Astrocyte (in vitro differentiated cells and primary cell): Measurements from ENCODE around the gene RND3. TPM values are rescaled to one million over a fixed set of nuclear protein-coding genes. Genes with fewer than 3 reads are reported as not detected.

Experiments used
- DNase-seq: peaks from one replicate; pipeline ENCODE4 v3.0.0-alpha.2; 2010; ENCODE audit warnings: low read depth
- FAIRE-seq: peaks from 2 replicates; lab custom pipeline; 2011; peaks lifted over from hg19 to GRCh38; lab: Jason Lieb, UNC
- H2AFZ ChIP-seq: 2 replicates; pipeline ENCODE4 v1.6.0; 2012; ENCODE audit warnings: low read depth, low read length, inconsistent platforms
- H3K27ac ChIP-seq: 2 replicates; pipeline ENCODE4 v1.5.1; 2011; ENCODE audit warnings: low read depth, low read length, inconsistent platforms
- H3K27me3 ChIP-seq: 2 replicates; pipeline ENCODE4 v1.6.0; 2011; ENCODE audit warnings: low read length, inconsistent platforms; ENCODE audit not compliant: insufficient read depth
- H3K36me3 ChIP-seq: 2 replicates; pipeline ENCODE4 v1.5.1; 2011; ENCODE audit warnings: low read length, inconsistent platforms; ENCODE audit not compliant: insufficient read depth
- H3K4me1 ChIP-seq: 2 replicates; pipeline ENCODE4 v1.5.1; 2011; ENCODE audit warnings: low read length, inconsistent platforms; ENCODE audit not compliant: insufficient read depth
- H3K4me2 ChIP-seq: 2 replicates; pipeline ENCODE4 v1.6.0; 2012; ENCODE audit warnings: low read length, inconsistent platforms
- H3K4me3 ChIP-seq: 2 replicates; pipeline ENCODE4 v1.5.1; 2011; ENCODE audit warnings: low read depth, mild to moderate bottlenecking, low read length, inconsistent platforms; ENCODE audit not compliant: insufficient read depth
- H3K79me2 ChIP-seq: 2 replicates; pipeline ENCODE4 v1.6.0; 2012; ENCODE audit warnings: mild to moderate bottlenecking, low read length, inconsistent platforms; ENCODE audit not compliant: insufficient read depth
- H3K9ac ChIP-seq: 2 replicates; pipeline ENCODE4 v1.6.0; 2012; ENCODE audit warnings: mild to moderate bottlenecking, low read length, inconsistent platforms
- H3K9me3 ChIP-seq: 2 replicates; pipeline ENCODE4 v1.5.1; 2012; ENCODE audit warnings: low read depth, mild to moderate bottlenecking, low read length, inconsistent platforms; ENCODE audit not compliant: insufficient read depth
- H4K20me1 ChIP-seq: 2 replicates; pipeline ENCODE4 v1.6.0; 2012; ENCODE audit warnings: low read length, inconsistent platforms; ENCODE audit not compliant: insufficient read depth
- H3K27ac Mint-ChIP-seq: one replicate; pipeline ENCODE4 v1.8.0; 2021; ENCODE audit warnings: mild to moderate bottlenecking, mixed read lengths; ENCODE audit not compliant: unreplicated experiment
- H3K27me3 Mint-ChIP-seq: one replicate; pipeline ENCODE4 v1.8.0; 2021; ENCODE audit warnings: low read depth, mixed read lengths; ENCODE audit not compliant: unreplicated experiment
- H3K36me3 Mint-ChIP-seq: one replicate; pipeline ENCODE4 v1.8.0; 2021; ENCODE audit warnings: low read depth, mixed read lengths; ENCODE audit not compliant: unreplicated experiment
- H3K4me1 Mint-ChIP-seq: one replicate; pipeline ENCODE4 v1.8.0; 2021; ENCODE audit warnings: low read depth, mixed read lengths; ENCODE audit not compliant: unreplicated experiment
- H3K4me3 Mint-ChIP-seq: one replicate; pipeline ENCODE4 v1.8.0; 2021; ENCODE audit warnings: mild to moderate bottlenecking, moderate library complexity, mixed read lengths; ENCODE audit not compliant: unreplicated experiment
- H3K9me3 Mint-ChIP-seq: one replicate; pipeline ENCODE4 v1.8.0; 2021; ENCODE audit warnings: mild to moderate bottlenecking, mixed read lengths; ENCODE audit not compliant: unreplicated experiment
- CTCF ChIP-seq: IDR thresholded peaks from 2 replicates; pipeline ENCODE4 v1.5.1; 2011; ENCODE audit warnings: low read depth, mild to moderate bottlenecking, inconsistent platforms, low read length, moderate library complexity; ENCODE audit not compliant: insufficient read depth
- EZH2 ChIP-seq: IDR thresholded peaks from 2 replicates; pipeline ENCODE4 v1.6.1; 2012; ENCODE audit warnings: mild to moderate bottlenecking, low read length, inconsistent platforms; ENCODE audit not compliant: insufficient read depth
- total RNA-seq: library from RNA; stranded (reverse); gene quantifications from 2 replicates; pipeline ENCODE4 v1.2.1, GENCODE V29; 2021

RND3 gene
- total RNA-seq, 1 donor from 2014 or later = 117 TPM

- no peaks in the 10 kb centered on the region for H3K9me3 Mint-ChIP-seq
- H3K36me3 ChIP-seq = no peaks in the 10 kb centered on the region
- no peaks in the 10 kb centered on the region for H3K4me1 ChIP-seq
- H3K4me3 ChIP-seq = no peak overlapping the region
- H3K27ac Mint-ChIP-seq = no peak overlapping the region
- H3K4me2 ChIP-seq = no peak overlapping the region
- DNase-seq (no peak), FAIRE-seq (no peak)
- H3K9me3 ChIP-seq = no peaks in the 10 kb centered on the region
- H3K36me3 Mint-ChIP-seq = no peaks in the 10 kb centered on the region
- no peaks in the 10 kb centered on the region for H3K79me2 ChIP-seq
- no peaks in the 10 kb centered on the region for H4K20me1 ChIP-seq
- H3K27me3 ChIP-seq = no peaks in the 10 kb centered on the region
- H3K9ac ChIP-seq = no peak overlapping the region
- no peak overlapping the region for H3K4me3 Mint-ChIP-seq
- peaks cover 5% of the 10 kb centered on the region for H3K4me1 Mint-ChIP-seq
- H3K27me3 Mint-ChIP-seq = no peaks in the 10 kb centered on the region
- H3K27ac ChIP-seq = no peak overlapping the region
- H2AFZ ChIP-seq = no peak overlapping the region
- TF ChIP-seq CTCF = no peak
- no peak for TF ChIP-seq EZH2
These were observed 58.0 kb downstream of the RND3 start for GRCh38 chr2:150429384-150429961.

GRCh38 chr2:150428641-150429040, 58.8 kb downstream of the RND3 start:
- H3K4me1 ChIP-seq = no peaks in the 10 kb centered on the region
- H3K27ac ChIP-seq = no peak overlapping the region

More at GRCh38 chr2:150428641-150429040, 58.8 kb downstream of the RND3 start:
- peaks cover 5% of the 10 kb centered on the region for H3K4me1 Mint-ChIP-seq
- no peak overlapping the region for H3K27ac Mint-ChIP-seq
- no peaks in the 10 kb centered on the region for H3K27me3 Mint-ChIP-seq
- Histone ChIP-seq H3K4me2 (no peak overlapping the region), H3K9me3 (no peaks in the 10 kb centered on the region), H3K4me3 (no peak overlapping the region), H3K36me3 (no peaks in the 10 kb centered on the region), H3K9ac (no peak overlapping the region), H2AFZ (no peak overlapping the region), H4K20me1 (no peaks in the 10 kb centered on the region), H3K27me3 (no peaks in the 10 kb centered on the region), H3K79me2 (no peaks in the 10 kb centered on the region)
- DNase-seq (no peak), FAIRE-seq (no peak)
- H3K36me3 Mint-ChIP-seq = no peaks in the 10 kb centered on the region
- no peak overlapping the region for H3K4me3 Mint-ChIP-seq
- TF ChIP-seq CTCF = no peak
- TF ChIP-seq EZH2 = no peak
- no peaks in the 10 kb centered on the region for H3K9me3 Mint-ChIP-seq
